ENCODE data around the gene SON. TPM values are rescaled to one million over a fixed set of nuclear protein-coding genes. Genes with fewer than 3 reads are reported as not detected.

The SON gene
- polyA plus RNA-seq, 4 donors = 307 to 371 (median 351) TPM

Other genes starting within 250 kb of the SON start
- 10 to 100 TPM; 33.8 to 43.1 (median 37.7) TPM for gene IFNAR1, start 218.1 kb upstream of the SON start, polyA plus RNA-seq (ENCODE audit: insufficient read length in 4 of 4)
- gene IFNGR2, start 139.6 kb upstream of the SON start, polyA plus RNA-seq (ENCODE audit: insufficient read length in 4 of 4) = 100 to 1,000 TPM in 1 of 4 donors, 10 to 100 TPM in 3; 72.6 to 141 (median 88.9) TPM
- gene TMEM50B, start 63.1 kb upstream of the SON start, polyA plus RNA-seq (ENCODE audit: insufficient read length in 4 of 4) = 10 to 100 TPM; 42.1 to 68.4 (median 58.5) TPM
- 1 to 10 TPM; 2.0 to 5.9 (median 5.2) TPM for gene DNAJC28, start 51.3 kb upstream of the SON start, polyA plus RNA-seq (ENCODE audit: insufficient read length in 4 of 4)
- 10 to 100 TPM; 59.6 to 85.9 (median 69.1) TPM for gene GART, start 921 bp upstream of the SON start, polyA plus RNA-seq (ENCODE audit: insufficient read length in 4 of 4)
- gene DONSON, start 45.6 kb downstream of the SON start, polyA plus RNA-seq (ENCODE audit: insufficient read length in 4 of 4) = 10 to 100 TPM; 36.0 to 45.1 (median 36.6) TPM
- 10 to 100 TPM; 61.0 to 70.8 (median 68.3) TPM for gene CRYZL1, start 98.7 kb downstream of the SON start, polyA plus RNA-seq (ENCODE audit: insufficient read length in 4 of 4)
- 10 to 100 TPM; 43.8 to 55.8 (median 49.2) TPM for gene ITSN1, start 99.5 kb downstream of the SON start, polyA plus RNA-seq (ENCODE audit: insufficient read length in 4 of 4)

Measured in left renal pelvis (tissue), 4 donors.